Activated naive CD4-positive, alpha-beta T cell treated with anti-CD3 and anti-CD28 coated beads, Interleukin-2, amount 50 U/mL, for 16 hours (primary cell): ENCODE results near the gene RHCG.

ENCODE experiments used
- DNase-seq: peaks from one replicate; pipeline ENCODE4 v3.0.0-alpha.2; 2020

Gene RHCG

GRCh38 chr15:89502867-89503595 is 6.6 kb upstream of the RHCG start:
- DNase-seq = no peak

GRCh38 chr15:89501646-89502045 is 5.3 kb upstream of the RHCG start:
- no peak for DNase-seq

GRCh38 chr15:89500397-89501270 is 4.3 kb upstream of the RHCG start:
- DNase-seq = no peak

- DNase-seq = no peak
These were observed 2.8 kb upstream of the RHCG start for GRCh38 chr15:89499156-89499555.

GRCh38 chr15:89498574-89498906 is 2.2 kb upstream of the RHCG start:
- DNase-seq = no peak

- no peak for DNase-seq
These were observed 848 bp upstream of the RHCG start for GRCh38 chr15:89497231-89497630.

- no peak for DNase-seq
These were observed 691 bp downstream of the RHCG start for GRCh38 chr15:89495638-89496145.

- DNase-seq = no peak
These were observed 1.3 kb downstream of the RHCG start for GRCh38 chr15:89494941-89495637.

- no peak for DNase-seq
These were observed 2.4 kb downstream of the RHCG start for GRCh38 chr15:89494031-89494430.

- no peak for DNase-seq
These were observed 3.3 kb downstream of the RHCG start for GRCh38 chr15:89492934-89493631.

- no peak for DNase-seq
These were observed 4.2 kb downstream of the RHCG start for GRCh38 chr15:89492111-89492641.

GRCh38 chr15:89490814-89491315 is 5.5 kb downstream of the RHCG start:
- DNase-seq = no peak

- no peak for DNase-seq
These were observed 6.1 kb downstream of the RHCG start for GRCh38 chr15:89490081-89490813.

GRCh38 chr15:89489376-89489775 is 7.0 kb downstream of the RHCG start:
- no peak for DNase-seq

- no peak for DNase-seq
These were observed 8.6 kb downstream of the RHCG start for GRCh38 chr15:89487791-89488190.

- peak; percentile 45 for DNase-seq
These were observed 9.7 kb downstream of the RHCG start for GRCh38 chr15:89486726-89487050.

- DNase-seq = no peak
These were observed 13.3 kb downstream of the RHCG start for GRCh38 chr15:89483079-89483478.

- no peak for DNase-seq
These were observed 14.2 kb downstream of the RHCG start for GRCh38 chr15:89482139-89482538.

GRCh38 chr15:89480505-89480904 is 15.9 kb downstream of the RHCG start:
- DNase-seq = no peak

GRCh38 chr15:89479173-89479572 is 17.2 kb downstream of the RHCG start:
- DNase-seq = no peak

- DNase-seq = no peak
These were observed 18.8 kb downstream of the RHCG start for GRCh38 chr15:89477411-89478242.
